ENCODE data around the gene BOLA3. TPM values are rescaled to one million over a fixed set of nuclear protein-coding genes. Genes with fewer than 3 reads are reported as not detected.

BOLA3 gene
- total RNA-seq = 14.7 and 18.1 TPM in 2 replicates

GRCh38 chr2:74147727-74148456 lies at the start of gene BOLA3:
BOLA3 (minus strand) TSS chr2:74147912; CDS start chr2:74147874, 38 bp downstream.

DNA sequence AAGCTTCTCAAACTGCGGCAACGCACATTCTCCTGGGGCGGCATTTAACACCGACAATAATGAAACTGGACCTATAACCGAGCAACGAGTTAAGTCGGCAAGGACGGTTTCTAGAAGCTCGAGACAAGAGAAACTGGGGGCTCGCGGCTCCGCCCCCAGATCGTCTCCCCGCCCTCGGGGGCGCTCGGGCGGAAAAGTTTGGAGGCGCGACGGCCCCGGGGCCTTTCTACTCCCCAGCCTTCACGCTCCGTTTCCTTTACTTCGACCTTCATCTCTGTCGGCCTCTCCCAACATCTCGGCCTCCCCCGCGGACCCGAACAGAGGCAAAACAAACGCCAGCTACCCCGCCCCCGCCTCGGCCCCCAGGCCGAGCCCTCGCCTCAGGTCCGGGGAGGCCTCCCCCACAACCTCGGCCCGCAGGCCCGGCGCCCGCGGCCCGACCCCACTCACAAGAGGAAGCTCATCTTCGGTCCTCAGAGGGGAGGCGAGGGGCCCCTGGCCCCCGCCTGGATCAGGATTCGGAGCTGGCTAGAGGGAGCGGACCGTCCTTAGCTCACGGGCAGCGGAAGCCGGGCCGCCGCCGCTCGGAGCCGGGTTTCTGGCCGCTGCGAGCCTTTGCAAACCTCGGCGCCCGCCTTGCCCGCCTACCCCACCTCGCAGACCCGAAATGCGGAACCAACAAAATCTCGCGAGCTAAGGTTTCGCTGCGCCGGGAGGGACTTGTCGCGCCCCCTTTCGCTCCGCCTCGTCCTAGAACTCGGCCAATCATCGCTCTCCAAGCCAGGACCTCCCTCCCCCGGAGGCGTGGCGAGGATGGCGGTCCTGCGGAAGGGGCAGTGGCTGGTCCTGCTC lies 30.7 kb upstream of the BOLA3 start, which contains the start of gene MOB1A:
MOB1A (minus strand) TSS at position 669 of the 852 bp plus-strand sequence; CDS start at position 464, 205 bp downstream.

Other genes starting within 250 kb of the BOLA3 start
- 43.9 and 50.7 TPM in 2 replicates for gene DGUOK, start 221.0 kb downstream of the BOLA3 start, total RNA-seq
- gene TET3, start 163.0 kb downstream of the BOLA3 start, total RNA-seq = 4.5 and 5.4 TPM in 2 replicates
- gene MOB1A, start 31.0 kb upstream of the BOLA3 start, total RNA-seq = 76.4 and 86.5 TPM in 2 replicates
- gene MTHFD2, start 50.7 kb upstream of the BOLA3 start, total RNA-seq = 233 and 234 TPM in 2 replicates
- 0.13 and 0.30 TPM in 2 replicates for gene SLC4A5, start 195.5 kb upstream of the BOLA3 start, total RNA-seq
- gene DCTN1, start 232.4 kb upstream of the BOLA3 start, total RNA-seq = 191 and 217 TPM in 2 replicates